NCI-H1694 treated with DMSO at 0.1 percent for 48 hours (cell line): Measurements from ENCODE around the gene COMT.
A peak's percentile ranks its signal among the peaks of the same experiment; 100 is the strongest.
"Not testable (repeated sequence)": the region's sequence is repeated elsewhere in the genome, so short reads cannot be mapped to it uniquely, and the experiment has no call there.

Source experiments
- DNase-seq: peaks from one replicate; lab custom pipeline; 2025; lab: John Stamatoyannopoulos, UW

The COMT gene

DNA sequence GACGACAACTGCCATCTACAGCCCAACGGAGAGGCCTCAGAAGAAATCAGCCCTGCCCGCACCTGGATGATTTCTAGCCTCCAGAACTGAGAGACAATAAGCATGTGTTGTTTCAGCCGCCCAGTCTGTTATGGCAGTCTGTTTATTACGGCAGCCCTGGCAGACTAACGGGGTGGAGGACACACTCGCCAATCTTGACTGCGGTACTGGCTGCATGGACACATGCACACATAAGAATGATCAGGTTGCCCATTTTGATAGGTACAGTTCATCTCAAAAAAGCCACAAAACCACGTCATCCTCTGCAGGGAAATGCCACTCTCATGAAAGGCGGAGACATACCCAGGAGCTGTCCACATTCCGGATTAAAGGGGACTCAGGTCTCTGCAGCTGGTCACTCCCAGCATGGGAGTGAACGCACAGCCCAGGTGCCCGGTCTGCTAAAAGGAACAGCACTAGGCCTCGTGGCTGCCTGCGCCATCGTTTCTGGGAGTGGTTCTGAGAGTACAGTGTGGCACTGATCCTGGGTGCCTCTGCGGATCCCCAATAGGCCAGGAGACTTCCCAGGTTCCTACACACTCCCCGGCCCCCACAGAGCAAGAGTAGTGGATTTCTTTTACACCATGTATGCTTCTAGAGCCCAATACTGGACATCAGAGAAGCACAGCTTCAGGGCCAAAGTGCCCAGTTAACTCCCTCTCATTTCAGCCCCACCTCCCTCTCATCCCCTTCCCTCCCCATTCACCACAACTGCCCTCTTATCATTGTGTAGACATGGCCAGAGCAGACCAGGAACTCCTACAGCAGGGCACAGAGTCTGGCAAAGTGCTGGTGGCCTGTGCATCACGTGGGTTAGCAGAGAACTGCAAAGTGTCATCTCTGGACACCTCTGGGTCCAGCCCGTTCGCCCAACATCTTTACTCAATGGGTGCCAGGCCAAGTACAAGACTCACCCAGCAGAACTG, 11.7 kb upstream of the COMT start:
- no peak for DNase-seq

DNA sequence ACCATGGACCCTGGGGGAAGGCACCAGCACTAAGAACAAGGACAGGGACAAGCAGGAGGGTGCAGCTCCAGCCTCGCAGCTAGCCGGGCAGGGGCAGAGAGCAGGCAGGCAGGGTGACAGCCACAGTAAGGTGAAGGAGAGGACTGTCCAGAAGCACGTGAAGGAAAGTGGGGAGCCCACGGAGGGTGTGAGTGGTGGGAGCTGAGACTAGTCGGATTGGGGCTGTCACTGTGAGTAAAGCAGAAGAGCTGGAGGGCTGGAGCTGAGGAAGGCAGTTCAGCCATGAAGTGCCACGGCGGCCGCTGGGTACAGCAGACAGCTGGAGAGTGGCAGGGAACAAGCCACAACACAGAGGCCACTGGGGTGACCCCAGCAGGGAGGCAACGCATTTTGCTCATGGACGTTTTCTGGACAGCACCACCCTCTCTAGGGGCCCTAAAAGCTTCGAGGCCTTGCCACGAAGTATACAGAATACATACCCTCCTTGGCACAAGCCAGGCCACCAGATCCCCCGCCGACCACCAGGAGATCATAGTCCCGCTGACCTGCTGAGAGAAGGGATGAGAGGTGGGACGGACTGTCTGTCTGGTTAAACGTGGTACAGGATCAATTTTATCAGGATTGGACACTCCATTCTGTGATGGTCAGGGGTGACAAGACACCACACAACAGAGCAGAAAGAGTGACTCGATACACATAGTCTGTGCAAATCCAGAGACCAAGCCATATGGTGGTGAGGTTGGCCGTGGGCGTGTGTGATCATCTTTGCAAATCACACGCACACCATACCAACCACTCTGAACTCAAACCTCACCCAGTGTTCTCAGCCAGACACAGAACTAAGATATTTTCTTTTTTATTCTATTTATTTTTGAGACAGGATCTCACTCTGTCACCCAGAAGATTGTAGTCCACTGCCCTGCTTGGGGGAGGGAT, 10.8 kb upstream of the COMT start:
- no peak for DNase-seq

DNA sequence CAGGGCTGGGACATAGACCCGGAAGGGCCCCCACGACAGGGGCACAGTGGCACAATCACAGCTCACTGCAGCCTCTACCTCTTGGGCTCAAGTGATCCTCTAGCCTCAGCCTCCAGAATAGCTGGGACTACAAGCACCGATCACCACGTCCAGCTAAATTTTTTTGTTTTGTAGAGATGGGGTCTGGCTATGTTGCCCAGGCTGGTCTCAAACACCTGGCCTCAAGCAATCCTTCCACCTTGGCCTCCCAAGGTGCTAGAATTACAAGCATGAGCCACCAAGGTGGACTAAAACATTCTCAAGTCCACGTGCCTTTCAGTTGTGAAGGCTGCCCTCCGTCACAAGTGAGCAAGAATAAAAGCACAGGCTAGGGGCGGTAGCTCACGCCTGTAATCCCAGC, 10.1 kb upstream of the COMT start:
- DNase-seq, result no peak

DNA sequence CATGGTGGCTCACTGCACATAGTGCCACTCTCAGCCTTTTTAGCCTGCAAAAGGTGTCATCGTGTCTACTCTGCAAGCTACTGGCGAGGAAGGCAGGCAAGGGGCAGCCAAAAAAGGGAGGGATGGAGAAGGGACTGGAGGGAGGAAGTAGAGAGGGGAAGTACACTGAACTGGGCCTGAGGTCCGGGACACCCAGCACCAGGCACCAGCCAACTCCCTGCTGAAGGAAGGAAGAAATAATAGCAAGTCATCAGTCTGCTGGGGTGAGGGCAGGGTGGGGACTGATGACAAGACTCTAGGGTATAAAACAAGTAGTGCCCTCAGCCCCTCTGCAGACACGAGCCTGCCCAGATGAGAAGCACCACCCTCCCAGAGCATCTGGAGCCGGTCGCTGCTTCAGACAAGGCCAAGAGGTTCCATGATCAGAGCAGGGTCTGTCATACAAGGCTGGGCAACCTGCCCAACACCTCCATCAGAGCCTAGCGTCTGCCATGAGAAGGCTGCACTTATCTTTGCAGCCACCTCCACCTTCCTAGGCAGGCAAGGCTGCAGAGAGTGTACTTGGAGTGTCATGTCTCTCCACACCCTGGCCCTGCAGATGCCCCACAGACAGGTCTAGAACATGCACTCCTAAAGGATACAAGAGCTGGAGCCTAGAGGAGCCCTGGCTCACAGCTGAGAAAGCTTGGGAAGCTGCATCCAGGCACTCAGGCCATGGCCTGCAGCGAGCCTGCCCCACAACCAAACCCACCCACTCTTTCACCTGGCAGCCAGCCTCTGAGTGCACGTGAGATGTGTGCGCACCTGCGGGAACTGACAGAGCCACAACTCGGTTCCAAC, 9.0 kb upstream of the COMT start:
- DNase-seq, result peak; percentile 15

- no peak for DNase-seq
These were observed 8.0 kb upstream of the COMT start for GRCh38 chr22:19933341-19934241.

GRCh38 chr22:19935123-19935718, 6.4 kb upstream of the COMT start:
- DNase-seq, result not testable (repeated sequence)

DNA sequence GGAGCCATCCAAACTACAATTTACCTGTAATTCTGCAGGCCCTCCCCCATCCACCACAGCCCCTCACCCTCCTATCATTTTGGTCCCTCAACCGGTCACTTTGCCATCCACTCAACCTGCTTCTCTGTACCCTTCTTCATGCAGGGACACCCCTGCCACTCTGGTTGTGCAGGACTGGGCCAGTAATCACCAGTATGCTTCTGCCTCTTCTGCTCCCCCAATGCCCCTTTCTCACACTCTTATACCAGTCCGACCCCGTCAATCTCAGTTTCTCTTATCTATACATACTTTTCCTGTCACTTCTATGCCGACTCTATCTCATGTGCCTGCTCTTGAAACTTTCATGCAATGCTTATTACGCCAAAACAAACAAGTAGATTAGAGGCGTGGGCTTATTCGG, 5.1 kb upstream of the COMT start:
- DNase-seq, result no peak

GRCh38 chr22:19937616-19938473, 3.7 kb upstream of the COMT start:
- no peak for DNase-seq

DNA sequence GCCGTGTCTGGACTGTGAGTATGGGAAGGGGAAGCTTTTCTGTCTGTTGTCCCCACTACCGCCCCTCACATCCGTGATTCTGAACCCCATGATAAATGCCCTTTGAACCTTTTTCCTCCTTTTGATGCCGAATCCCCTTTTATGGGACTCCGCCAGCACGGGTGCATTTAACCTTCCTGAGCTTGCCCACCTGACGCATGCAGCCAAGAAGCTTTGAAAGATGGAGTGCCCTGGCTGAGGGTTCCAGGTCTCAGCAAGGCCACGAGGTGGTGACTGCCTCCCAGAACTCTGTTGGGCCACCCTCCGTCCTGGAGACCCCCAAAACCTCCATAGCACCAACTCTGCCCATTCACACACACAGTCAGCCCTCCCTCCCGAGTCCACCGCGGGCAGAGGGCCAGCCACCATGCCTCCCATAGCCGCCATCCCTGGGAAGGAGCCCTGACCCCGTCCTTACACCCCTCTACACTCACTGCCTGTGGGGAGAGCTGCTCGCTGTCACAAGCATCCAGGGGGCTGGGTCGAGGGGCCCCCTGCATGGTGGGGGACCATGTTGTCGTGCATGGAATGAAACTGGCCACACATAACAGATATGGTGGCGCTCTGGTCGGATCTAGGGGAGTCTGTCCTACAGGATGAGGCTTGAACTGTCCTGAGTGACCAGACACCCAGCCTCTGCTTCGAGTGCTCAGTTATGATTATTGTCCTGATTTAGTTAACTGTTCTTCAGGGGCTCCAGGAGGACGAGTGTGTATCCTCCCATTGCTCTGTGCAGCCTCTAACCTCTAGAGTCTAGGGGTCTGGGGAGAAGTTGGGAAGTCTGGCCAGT, 822 bp upstream of the COMT start:
- no peak for DNase-seq

DNA sequence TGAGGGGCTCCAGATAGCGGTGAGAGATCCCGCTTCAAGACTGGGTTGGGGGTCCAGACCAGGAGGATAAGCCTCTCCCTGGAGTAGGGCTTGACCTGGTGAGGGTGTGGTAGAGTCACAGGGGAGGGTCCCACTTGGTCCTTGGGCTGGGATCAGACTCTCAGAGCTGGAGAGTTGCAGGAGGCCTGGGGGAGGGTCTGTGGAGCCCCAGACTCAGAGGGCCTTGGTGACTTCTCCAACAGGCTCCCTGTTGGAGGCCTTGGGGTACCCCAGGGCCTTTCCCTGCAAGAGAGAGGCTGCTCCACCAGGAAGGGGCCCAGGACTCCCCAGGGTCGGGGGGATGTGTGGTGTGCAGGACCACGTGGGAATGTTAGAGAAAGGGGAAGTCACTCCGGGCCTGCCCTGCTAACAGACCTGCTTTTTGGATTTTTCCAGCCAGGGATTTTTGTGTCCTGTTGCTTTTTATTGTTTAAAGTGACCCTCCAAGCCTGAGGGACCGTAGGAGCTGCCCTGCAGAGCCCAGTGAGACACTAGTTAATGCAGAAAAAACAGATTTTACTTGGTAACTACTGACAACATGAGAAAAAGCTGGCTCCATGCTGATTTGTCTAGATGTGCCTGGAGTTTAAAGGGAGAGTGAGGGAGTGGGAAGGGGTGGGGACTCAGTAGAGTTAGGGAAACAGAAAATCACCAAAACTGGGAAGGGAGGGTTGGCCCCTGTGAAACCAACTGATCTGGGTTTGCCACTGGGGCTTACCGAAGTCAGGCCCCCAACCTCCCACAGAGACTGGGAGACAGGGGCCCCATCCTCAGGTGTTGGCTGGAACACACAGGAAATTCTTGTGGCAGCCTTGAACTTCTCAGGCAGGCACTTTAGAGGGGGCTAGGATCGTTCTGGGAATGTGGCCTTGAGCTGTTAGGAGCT, 847 bp downstream of the COMT start:
- DNase-seq, result no peak

DNA sequence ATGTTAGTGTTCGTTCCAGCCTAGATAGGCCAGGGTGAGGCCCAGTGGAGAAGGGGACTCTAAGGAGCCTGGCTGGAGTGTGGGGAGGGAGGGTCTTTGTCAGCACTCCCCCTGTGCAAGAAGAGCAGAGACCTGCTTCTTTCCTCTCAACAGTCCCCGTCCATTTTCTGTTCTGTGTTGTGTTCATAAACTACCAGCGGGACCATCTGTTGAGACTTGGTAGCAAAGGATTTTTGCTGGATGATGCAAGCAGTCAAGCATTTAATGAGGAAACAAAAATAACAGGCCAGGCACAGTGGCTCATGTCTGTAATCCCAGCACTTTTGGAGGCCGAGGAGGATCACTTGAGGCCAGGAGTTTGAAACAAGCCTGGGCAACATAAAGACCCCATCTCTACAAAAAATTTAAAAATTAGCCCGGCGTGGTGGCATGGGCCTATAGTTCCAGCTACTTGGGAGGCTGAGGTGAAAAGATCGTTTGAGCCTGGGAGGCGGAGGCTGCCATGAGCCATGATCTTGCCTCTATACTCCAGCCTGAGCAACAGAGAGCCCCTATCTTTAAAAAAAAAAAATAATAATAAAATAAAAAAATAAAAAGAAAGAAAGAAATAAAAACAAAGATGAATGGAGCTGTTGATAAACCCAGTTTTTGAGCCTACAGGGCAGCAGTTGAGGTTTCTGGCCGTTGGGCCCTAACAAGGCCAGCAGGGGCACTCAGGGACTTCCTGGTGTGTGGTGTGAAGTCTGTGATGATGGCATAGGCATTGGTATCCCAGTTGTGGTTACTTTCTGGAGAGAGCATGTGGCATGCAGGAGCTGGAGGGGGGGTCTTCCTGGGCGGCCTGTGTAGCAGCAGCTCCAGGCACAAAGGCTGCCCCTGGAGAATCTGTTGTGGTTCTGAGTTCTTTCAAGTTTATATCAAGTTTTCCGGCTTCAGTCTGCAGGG, 1.8 kb downstream of the COMT start:
- DNase-seq, result peak; percentile 74

GRCh38 chr22:19948057-19948760, 6.6 kb downstream of the COMT start:
- no peak for DNase-seq

GRCh38 chr22:19951346-19951745, 9.8 kb downstream of the COMT start:
- no peak for DNase-seq

DNA sequence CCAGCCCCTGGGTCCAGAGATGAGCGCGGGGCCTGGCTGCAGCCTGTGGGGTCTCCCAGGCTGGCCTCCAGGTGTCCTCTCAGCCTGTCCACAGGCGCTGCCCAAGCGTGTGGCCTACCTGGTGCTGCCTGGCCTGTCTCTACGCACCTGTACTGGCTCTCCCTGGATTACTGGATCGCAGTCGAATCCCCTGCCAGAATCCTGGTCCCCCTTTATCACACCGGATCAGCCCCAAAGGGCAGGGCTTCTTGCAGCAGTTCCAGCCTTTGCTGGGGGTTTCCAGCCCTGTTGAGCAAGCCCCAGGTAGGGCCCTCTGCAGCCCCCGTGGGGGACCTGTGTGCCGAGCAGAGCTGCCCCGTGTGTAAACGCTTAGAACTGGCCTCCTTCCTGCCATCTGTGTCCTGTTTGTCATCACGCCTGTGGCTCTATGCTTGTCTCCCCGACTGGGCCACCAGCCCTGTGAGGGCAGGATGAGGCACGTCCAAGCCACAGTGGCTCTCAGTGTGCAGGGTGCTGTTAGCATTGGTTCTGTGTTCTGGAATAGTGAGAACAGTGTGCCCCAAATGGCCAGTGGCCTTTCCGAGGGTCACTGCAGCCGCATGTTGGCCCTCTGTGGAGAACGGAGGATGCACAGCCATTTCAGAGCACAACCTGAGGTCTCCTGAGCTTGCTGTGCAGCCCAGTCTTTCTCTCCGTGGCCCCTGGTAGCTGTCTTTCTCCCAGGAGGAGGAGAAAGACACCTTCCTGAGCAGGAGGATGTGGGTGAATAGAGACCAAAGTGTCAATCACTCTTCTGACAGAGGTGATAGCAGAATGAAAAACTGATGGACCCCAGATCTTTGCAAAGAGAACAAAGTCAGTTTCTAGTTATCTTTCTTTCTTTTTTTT, 13.9 kb downstream of the COMT start:
- DNase-seq, result peak; percentile 72

DNA sequence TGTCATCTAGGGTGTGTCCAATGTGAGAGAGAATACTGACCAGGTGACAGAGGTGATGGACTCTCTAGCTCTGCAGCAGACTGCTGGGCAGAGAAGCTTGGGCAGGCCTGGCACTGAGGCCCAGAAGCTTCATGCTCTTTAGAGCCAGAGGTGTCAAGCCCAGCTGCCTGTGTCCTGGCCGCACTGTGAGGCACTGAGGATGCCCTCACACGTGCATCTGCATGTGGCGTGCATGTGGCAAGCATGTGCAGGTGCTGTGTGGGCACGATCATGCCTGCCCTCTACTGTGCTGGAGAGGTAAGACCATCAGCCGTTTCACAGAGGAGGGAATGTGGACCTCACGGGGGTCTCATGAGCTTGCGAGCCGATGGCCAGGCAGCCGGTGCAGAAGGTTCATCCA, 15.9 kb downstream of the COMT start:
- DNase-seq, result no peak
